GM10266 (cell line): ENCODE data around the gene NOVA1.

Experiments used
- DNase-seq: peaks from one replicate; pipeline ENCODE4 v3.0.0; 2012; ENCODE audit errors: extremely low spot score
- TF ChIP-seq, protein P1 (sequence below): IDR thresholded peaks from 2 replicates; pipeline ENCODE4 v1.5.1; 2012; ENCODE audit warnings: mild to moderate bottlenecking, low read depth; ENCODE audit not compliant: control insufficient read depth, insufficient read depth; ENCODE audit errors: missing control alignments

Gene NOVA1

DNA sequence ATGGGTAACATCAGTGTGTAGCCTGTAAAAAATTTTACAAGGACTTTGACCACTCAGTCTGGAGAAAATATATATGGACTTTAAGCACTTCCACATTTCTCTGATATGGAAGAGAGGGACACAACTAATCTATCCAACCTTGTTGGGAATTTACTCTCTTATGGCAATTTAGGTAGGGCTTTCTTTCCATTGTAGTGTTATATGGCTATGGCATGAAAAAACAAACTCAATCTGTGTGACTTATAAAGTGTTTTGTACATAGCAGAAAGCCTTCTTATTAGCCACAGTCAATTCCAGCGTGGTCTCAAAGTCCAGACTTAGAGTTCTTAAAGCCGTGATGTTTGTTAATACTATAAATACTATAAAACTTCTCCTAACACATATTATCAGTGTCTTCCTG lies 98.3 kb downstream of the NOVA1 start:
- TF ChIP-seq, protein P1, sequence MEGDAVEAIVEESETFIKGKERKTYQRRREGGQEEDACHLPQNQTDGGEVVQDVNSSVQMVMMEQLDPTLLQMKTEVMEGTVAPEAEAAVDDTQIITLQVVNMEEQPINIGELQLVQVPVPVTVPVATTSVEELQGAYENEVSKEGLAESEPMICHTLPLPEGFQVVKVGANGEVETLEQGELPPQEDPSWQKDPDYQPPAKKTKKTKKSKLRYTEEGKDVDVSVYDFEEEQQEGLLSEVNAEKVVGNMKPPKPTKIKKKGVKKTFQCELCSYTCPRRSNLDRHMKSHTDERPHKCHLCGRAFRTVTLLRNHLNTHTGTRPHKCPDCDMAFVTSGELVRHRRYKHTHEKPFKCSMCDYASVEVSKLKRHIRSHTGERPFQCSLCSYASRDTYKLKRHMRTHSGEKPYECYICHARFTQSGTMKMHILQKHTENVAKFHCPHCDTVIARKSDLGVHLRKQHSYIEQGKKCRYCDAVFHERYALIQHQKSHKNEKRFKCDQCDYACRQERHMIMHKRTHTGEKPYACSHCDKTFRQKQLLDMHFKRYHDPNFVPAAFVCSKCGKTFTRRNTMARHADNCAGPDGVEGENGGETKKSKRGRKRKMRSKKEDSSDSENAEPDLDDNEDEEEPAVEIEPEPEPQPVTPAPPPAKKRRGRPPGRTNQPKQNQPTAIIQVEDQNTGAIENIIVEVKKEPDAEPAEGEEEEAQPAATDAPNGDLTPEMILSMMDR, result no peak
- no peak for DNase-seq

DNA sequence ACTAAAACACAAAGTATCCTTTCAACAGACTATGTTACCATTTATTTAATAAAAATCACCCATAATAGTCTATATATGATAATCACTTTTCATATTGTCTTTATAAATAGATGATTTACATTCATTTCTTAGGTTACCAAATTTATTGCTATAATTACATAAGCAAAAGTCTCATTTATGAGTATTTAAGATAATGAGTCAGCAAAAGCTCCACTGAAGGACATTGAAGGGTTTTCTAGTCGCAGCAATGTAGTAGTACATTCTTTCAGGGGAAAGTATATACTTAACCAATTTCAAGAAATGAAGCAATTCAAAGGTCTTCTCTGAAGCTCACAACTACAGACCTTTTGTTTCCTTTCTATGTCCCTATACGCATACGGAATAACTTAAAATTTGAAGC lies 110.9 kb downstream of the NOVA1 start:
- TF ChIP-seq, protein P1, result no peak
- DNase-seq, result no peak

DNA sequence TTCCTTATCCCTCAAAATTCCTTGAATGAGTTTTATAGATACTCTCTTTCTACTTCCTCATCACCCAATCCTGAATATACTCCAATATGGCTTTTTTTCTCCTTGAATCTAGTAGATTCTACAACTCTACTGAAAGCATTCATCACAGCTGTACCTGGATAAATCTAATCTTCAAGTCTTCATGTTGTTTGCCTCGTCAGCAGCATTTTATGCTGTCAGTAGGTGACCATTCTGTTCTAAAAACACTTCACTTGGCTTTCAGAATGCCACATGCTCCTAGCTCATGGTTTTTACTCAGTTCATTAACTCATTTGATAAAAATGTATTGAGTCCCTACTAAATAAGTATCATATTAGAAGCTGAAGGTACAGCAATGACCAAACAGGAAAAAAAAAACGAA lies 113.3 kb downstream of the NOVA1 start:
- TF ChIP-seq, protein P1, result no peak
- no peak for DNase-seq

DNA sequence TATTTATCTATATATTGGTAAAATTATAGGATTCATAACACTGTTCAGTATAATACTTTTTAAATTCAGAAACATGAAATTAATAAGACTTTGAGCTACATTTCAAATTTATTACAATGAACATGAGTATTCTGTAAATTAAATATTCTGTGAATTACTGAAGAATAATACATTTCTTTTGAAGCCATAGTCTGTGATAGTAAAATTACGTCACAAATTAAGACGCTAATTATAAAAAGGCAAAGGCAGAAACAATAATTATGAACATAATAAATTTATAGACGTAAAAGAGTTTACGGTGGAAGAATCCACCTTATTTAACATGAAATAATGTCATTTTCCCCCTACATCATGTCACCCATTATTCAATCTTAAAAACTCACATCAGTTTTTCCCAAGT lies 118.9 kb downstream of the NOVA1 start:
- DNase-seq, result no peak
- TF ChIP-seq, protein P1, result no peak

DNA sequence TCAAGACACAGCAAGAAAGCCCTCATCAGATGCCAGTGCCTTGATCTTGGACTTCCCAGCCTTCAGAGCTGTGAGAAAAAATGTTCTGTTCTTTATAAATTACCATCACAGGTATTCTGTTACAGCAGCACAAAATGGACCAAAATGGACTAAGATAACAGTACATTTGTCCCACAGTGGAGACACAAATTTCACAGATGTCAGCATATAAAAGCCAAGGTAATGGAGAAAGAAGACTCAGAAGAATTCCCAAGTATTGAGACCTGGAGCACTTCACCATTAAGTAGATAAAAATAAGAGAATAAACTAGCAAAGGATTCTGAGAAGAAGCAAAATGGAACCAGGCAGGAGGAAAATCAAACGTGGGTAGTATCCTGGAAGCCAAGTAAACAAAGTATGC lies 131.0 kb downstream of the NOVA1 start:
- TF ChIP-seq, protein P1, result no peak
- DNase-seq, result no peak

DNA sequence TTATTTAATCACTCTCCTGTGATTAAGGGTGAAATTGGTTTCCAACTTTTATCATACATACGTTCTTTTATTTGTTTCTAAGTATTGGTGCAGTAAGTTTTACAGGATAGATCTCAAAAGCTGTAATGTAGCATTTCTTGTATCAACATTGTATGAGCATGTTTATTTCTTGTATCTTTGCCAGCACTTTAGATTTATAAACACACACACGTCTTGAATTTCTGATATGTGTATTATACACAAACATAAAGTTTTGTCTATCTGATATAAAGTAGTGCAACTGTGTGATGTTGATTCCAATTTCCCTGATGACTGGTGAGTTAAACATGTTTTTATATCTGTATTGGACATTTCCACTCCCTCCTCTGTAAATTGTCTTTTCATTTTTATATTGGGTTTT lies 134.7 kb downstream of the NOVA1 start:
- DNase-seq, result no peak
- TF ChIP-seq, protein P1, result no peak

DNA sequence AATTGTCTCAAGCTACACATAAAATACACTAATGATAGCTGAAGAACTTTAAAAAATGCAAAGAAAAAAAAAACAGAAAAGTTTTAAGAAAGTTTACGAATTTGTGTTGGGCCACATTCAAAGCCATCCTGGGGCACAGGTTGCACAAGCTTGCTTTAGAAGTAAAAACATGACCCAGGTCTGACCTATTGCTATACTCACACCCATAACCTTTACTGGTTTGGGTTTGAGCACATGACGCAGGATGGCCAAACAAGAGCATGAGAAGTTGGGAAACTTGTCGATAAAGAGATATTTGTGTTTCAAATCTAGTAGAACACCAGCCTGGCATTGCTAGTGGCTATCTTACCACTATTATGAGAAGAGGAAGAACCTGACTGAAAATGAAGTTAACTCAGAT lies 143.7 kb downstream of the NOVA1 start:
- DNase-seq, result no peak
- TF ChIP-seq, protein P1, result no peak
